ENCODE measurements around the gene OGFOD3.
A peak's percentile ranks its signal among the peaks of the same experiment; 100 is the strongest.
"Not testable (repeated sequence)": the region's sequence is repeated elsewhere in the genome, so short reads cannot be mapped to it uniquely, and the experiment has no call there.

The OGFOD3 gene

DNA sequence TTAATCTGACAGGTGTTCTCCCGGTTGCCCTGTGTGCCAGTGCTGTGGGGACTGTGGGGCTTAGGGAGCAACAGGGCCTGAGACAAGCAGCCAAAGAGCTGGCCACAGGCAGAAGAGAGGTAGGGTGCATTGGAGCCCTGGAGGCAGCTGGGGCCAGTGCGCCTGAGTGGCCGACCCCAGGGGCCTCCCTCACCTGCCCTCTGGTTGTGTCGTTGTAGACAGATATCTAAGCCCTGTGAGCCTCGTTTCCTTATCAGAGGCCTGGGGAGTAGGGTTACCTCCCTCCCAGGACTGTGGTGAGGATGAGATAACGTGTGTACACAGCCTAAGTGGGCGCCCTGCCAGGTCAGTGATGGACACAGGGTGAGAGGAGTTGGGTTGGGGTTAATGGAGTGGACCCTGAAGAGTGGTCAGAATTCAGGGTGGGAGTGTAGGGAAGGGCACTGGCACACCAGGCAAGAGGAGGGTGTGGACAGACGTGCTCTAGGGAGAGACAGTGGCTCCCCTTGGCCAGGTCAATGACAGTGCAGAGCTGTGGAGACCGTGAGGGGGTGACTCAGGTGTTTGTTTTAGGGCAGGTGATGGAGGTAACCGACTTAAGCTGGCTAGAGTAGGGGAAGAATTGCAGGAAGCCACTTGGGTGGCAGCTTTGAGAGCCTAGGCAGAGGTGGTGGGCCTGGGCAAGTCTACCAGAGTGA, 43.6 kb upstream of the OGFOD3 start:
- WGBS (ENCODE audit: extremely low coverage, insufficient coverage, low lambda C conversion rate) = no CpG with 5 or more reads among the region's 10 CpGs
- Histone ChIP-seq H3K4ac (ENCODE audit: low read depth, low read length) (no peak overlapping the region), H3K27me3 (ENCODE audit: insufficient read depth, low read length, poor library complexity) (no peaks in the 10 kb centered on the region), H3K23ac (ENCODE audit: low read length) (no peak overlapping the region), H3K4me3 (ENCODE audit: low read length) (no peak overlapping the region), H3K56ac (ENCODE audit: low read length) (no peak overlapping the region), H3K27ac (ENCODE audit: low read depth, low read length) (no peak overlapping the region), H2BK5ac (ENCODE audit: low read length) (no peak overlapping the region), H3K9ac (ENCODE audit: low read length) (no peak overlapping the region), H3K4me2 (ENCODE audit: low read length) (no peak overlapping the region), H2AK5ac (ENCODE audit: low read length) (no peak overlapping the region), H2BK120ac (ENCODE audit: low read depth, low read length) (no peak overlapping the region), H4K5ac (ENCODE audit: low read length) (no peak overlapping the region), H2BK15ac (replicated peaks; ENCODE audit: low read depth) (no peak overlapping the region), H3K18ac (ENCODE audit: low read length) (no peak overlapping the region), H3K79me1 (ENCODE audit: low read length) (peaks cover 3% of the 10 kb centered on the region), H3K79me2 (ENCODE audit: control insufficient read depth, insufficient read depth, low read length) (no peaks in the 10 kb centered on the region), H3K4me1 (ENCODE audit: control insufficient read depth, low read depth, low read length) (no peaks in the 10 kb centered on the region), H4K8ac (ENCODE audit: low read depth, low read length) (no peak overlapping the region), H3K36me3 (ENCODE audit: control insufficient read depth, insufficient read depth, low read length) (peaks cover 2% of the 10 kb centered on the region)
- DNase-seq = no peak

- H3K23ac ChIP-seq (ENCODE audit: low read length); DNase-seq; H3K79me1 ChIP-seq (ENCODE audit: low read length); H3K4ac ChIP-seq (ENCODE audit: low read depth, low read length); H3K79me2 ChIP-seq (ENCODE audit: control insufficient read depth, insufficient read depth, low read length); H3K36me3 ChIP-seq (ENCODE audit: control insufficient read depth, insufficient read depth, low read length); H2BK15ac ChIP-seq (replicated peaks; ENCODE audit: low read depth); H2BK5ac ChIP-seq (ENCODE audit: low read length); H3K4me2 ChIP-seq (ENCODE audit: low read length); H3K4me3 ChIP-seq (ENCODE audit: low read length); H4K8ac ChIP-seq (ENCODE audit: low read depth, low read length); H3K27ac ChIP-seq (ENCODE audit: low read depth, low read length); H2BK120ac ChIP-seq (ENCODE audit: low read depth, low read length); H3K9ac ChIP-seq (ENCODE audit: low read length); H3K27me3 ChIP-seq (ENCODE audit: insufficient read depth, low read length, poor library complexity); H3K18ac ChIP-seq (ENCODE audit: low read length); H3K56ac ChIP-seq (ENCODE audit: low read length); H2AK5ac ChIP-seq (ENCODE audit: low read length); H4K5ac ChIP-seq (ENCODE audit: low read length); H3K4me1 ChIP-seq (ENCODE audit: control insufficient read depth, low read depth, low read length): not testable (repeated sequence)
- no CpG with 5 or more reads among the region's 9 CpGs for WGBS (ENCODE audit: extremely low coverage, insufficient coverage, low lambda C conversion rate)
These were observed 41.5 kb upstream of the OGFOD3 start for GRCh38 chr17:82459936-82460335.

DNA sequence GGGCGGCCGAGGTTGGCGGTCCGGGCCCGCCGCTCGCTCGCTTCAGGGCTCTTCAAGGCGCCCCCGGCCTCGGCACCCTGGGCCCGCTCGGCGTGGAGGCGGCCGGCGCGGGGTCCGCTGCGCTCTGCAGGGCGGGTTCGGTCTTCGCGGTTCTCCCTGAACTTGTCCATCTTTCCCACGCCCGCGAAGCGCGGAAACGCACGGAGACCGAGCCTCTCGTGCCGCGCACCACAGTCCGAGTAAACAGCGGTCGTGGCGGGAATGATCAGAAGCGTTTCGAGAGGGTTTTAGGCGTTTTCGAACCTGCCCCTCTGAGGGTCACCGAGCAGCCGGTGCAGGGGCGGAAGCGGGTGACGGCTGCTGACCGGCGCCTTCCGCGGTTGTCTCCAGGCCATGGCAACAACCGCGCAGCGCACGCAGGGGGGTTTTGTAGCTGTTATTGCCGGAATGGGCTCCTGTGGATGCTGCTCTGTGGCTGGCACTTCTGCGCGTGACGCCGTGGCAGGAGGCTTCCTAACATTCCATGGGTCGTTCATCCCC, 40.6 kb upstream of the OGFOD3 start:
- H3K4me1 ChIP-seq (ENCODE audit: control insufficient read depth, low read depth, low read length) = no peaks in the 10 kb centered on the region
- H3K79me1 ChIP-seq (ENCODE audit: low read length) = peaks cover 3% of the 10 kb centered on the region
- no peak overlapping the region for H2AK5ac ChIP-seq (ENCODE audit: low read length)
- peak overlapping the region; percentile 91 for H3K4me2 ChIP-seq (ENCODE audit: low read length)
- DNase-seq = peak; percentile 26
- peak overlapping the region; percentile 64 for H3K27ac ChIP-seq (ENCODE audit: low read depth, low read length)
- WGBS (ENCODE audit: extremely low coverage, insufficient coverage, low lambda C conversion rate) = no CpG with 5 or more reads among the region's 62 CpGs
- no peak overlapping the region for H2BK5ac ChIP-seq (ENCODE audit: low read length)
- no peak overlapping the region for H3K18ac ChIP-seq (ENCODE audit: low read length)
- no peak overlapping the region for H2BK15ac ChIP-seq (replicated peaks; ENCODE audit: low read depth)
- H3K27me3 ChIP-seq (ENCODE audit: insufficient read depth, low read length, poor library complexity) = no peaks in the 10 kb centered on the region
- peak overlapping the region; percentile 82 for H3K9ac ChIP-seq (ENCODE audit: low read length)
- H4K5ac ChIP-seq (ENCODE audit: low read length) = no peak overlapping the region
- no peaks in the 10 kb centered on the region for H3K36me3 ChIP-seq (ENCODE audit: control insufficient read depth, insufficient read depth, low read length)
- peak overlapping the region; percentile 81 for H3K56ac ChIP-seq (ENCODE audit: low read length)
- H3K23ac ChIP-seq (ENCODE audit: low read length) = no peak overlapping the region
- no peak overlapping the region for H2BK120ac ChIP-seq (ENCODE audit: low read depth, low read length)
- H4K8ac ChIP-seq (ENCODE audit: low read depth, low read length) = no peak overlapping the region
- H3K79me2 ChIP-seq (ENCODE audit: control insufficient read depth, insufficient read depth, low read length) = no peaks in the 10 kb centered on the region
- peak overlapping the region; percentile 80 for H3K4me3 ChIP-seq (ENCODE audit: low read length)
- H3K4ac ChIP-seq (ENCODE audit: low read depth, low read length) = no peak overlapping the region

GRCh38 chr17:82458179-82458884, 39.9 kb upstream of the OGFOD3 start, which contains the start of gene NARF:
NARF (plus strand) TSS chr17:82458741; CDS start chr17:82458804, 63 bp downstream.
- Histone ChIP-seq H2BK15ac (replicated peaks; ENCODE audit: low read depth) (no peak within 1 kb of the TSS), H3K4me2 (ENCODE audit: low read length) (peak within 1 kb of the TSS; percentile 91), H2AK5ac (ENCODE audit: low read length) (no peak within 1 kb of the TSS), H4K5ac (ENCODE audit: low read length) (no peak within 1 kb of the TSS), H3K23ac (ENCODE audit: low read length) (no peak within 1 kb of the TSS), H3K79me2 (ENCODE audit: control insufficient read depth, insufficient read depth, low read length) (no peaks in the 10 kb centered on the region), H3K36me3 (ENCODE audit: control insufficient read depth, insufficient read depth, low read length) (no peaks in the 10 kb centered on the region), H3K56ac (ENCODE audit: low read length) (peak within 1 kb of the TSS; percentile 94), H3K9ac (ENCODE audit: low read length) (peak within 1 kb of the TSS; percentile 95), H3K18ac (ENCODE audit: low read length) (peak within 1 kb of the TSS; percentile 96), H3K27me3 (ENCODE audit: insufficient read depth, low read length, poor library complexity) (no peaks in the 10 kb centered on the region), H3K79me1 (ENCODE audit: low read length) (peaks cover 3% of the 10 kb centered on the region), H2BK120ac (ENCODE audit: low read depth, low read length) (peak within 1 kb of the TSS; percentile 52), H3K4ac (ENCODE audit: low read depth, low read length) (peak within 1 kb of the TSS; percentile 93), H4K8ac (ENCODE audit: low read depth, low read length) (no peak within 1 kb of the TSS), H2BK5ac (ENCODE audit: low read length) (peak within 1 kb of the TSS; percentile 70), H3K4me3 (ENCODE audit: low read length) (peak within 1 kb of the TSS; percentile 80), H3K4me1 (ENCODE audit: control insufficient read depth, low read depth, low read length) (no peaks in the 10 kb centered on the region), H3K27ac (ENCODE audit: low read depth, low read length) (peak within 1 kb of the TSS; percentile 100)
- WGBS (ENCODE audit: extremely low coverage, insufficient coverage, low lambda C conversion rate) = no CpG with 5 or more reads among the region's 85 CpGs
- peak; percentile 99 for DNase-seq

- no peaks in the 10 kb centered on the region for H3K27me3 ChIP-seq (ENCODE audit: insufficient read depth, low read length, poor library complexity)
- WGBS (ENCODE audit: extremely low coverage, insufficient coverage, low lambda C conversion rate) = no CpG with 5 or more reads among the region's 8 CpGs
- peak overlapping the region; percentile 94 for H3K56ac ChIP-seq (ENCODE audit: low read length)
- no peak overlapping the region for H2BK5ac ChIP-seq (ENCODE audit: low read length)
- peak overlapping the region; percentile 68 for H3K4me2 ChIP-seq (ENCODE audit: low read length)
- H3K4ac ChIP-seq (ENCODE audit: low read depth, low read length) = no peak overlapping the region
- H3K4me3 ChIP-seq (ENCODE audit: low read length) = no peak overlapping the region
- H3K27ac ChIP-seq (ENCODE audit: low read depth, low read length) = peak overlapping the region; percentile 100
- no peaks in the 10 kb centered on the region for H3K79me2 ChIP-seq (ENCODE audit: control insufficient read depth, insufficient read depth, low read length)
- H2AK5ac ChIP-seq (ENCODE audit: low read length) = no peak overlapping the region
- no peak overlapping the region for H2BK15ac ChIP-seq (replicated peaks; ENCODE audit: low read depth)
- H3K23ac ChIP-seq (ENCODE audit: low read length) = no peak overlapping the region
- no peak overlapping the region for H2BK120ac ChIP-seq (ENCODE audit: low read depth, low read length)
- no peak for DNase-seq
- no peak overlapping the region for H3K18ac ChIP-seq (ENCODE audit: low read length)
- H3K79me1 ChIP-seq (ENCODE audit: low read length) = peaks cover 3% of the 10 kb centered on the region
- H4K5ac ChIP-seq (ENCODE audit: low read length) = no peak overlapping the region
- H3K4me1 ChIP-seq (ENCODE audit: control insufficient read depth, low read depth, low read length) = no peaks in the 10 kb centered on the region
- no peak overlapping the region for H4K8ac ChIP-seq (ENCODE audit: low read depth, low read length)
- no peaks in the 10 kb centered on the region for H3K36me3 ChIP-seq (ENCODE audit: control insufficient read depth, insufficient read depth, low read length)
- peak overlapping the region; percentile 95 for H3K9ac ChIP-seq (ENCODE audit: low read length)
These were observed 39.5 kb upstream of the OGFOD3 start for GRCh38 chr17:82457929-82458178.
